Rectal smooth muscle tissue (tissue), 1 donor: ENCODE results near the gene HTRA2.

ENCODE experiments used
- H3K27ac ChIP-seq: one replicate; pipeline ENCODE4 v1.7.0; 2013; ENCODE audit warnings: low read depth, low read length, inconsistent platforms
- H3K27me3 ChIP-seq: one replicate; pipeline ENCODE4 v1.7.0; 2013; ENCODE audit warnings: low read length; ENCODE audit not compliant: control insufficient read depth, insufficient read depth
- H3K36me3 ChIP-seq: one replicate; pipeline ENCODE4 v1.7.0; 2013; ENCODE audit warnings: low read length; ENCODE audit not compliant: control insufficient read depth, insufficient read depth
- H3K4me1 ChIP-seq: one replicate; pipeline ENCODE4 v1.7.0; 2013; ENCODE audit warnings: low read length; ENCODE audit not compliant: control insufficient read depth, insufficient read depth
- H3K4me3 ChIP-seq: one replicate; pipeline ENCODE4 v1.7.0; 2013; ENCODE audit warnings: low read length
- H3K9ac ChIP-seq: one replicate; pipeline ENCODE4 v1.7.0; 2013; ENCODE audit warnings: low read length

The HTRA2 gene

GRCh38 chr2:74495440-74495839, 34.3 kb upstream of the HTRA2 start:
- Histone ChIP-seq H3K27ac (no peak overlapping the region), H3K36me3 (peaks cover 27% of the 10 kb centered on the region), H3K4me1 (peaks cover 8% of the 10 kb centered on the region), H3K4me3 (no peak overlapping the region), H3K27me3 (peaks cover 23% of the 10 kb centered on the region), H3K9ac (no peak overlapping the region)

DNA sequence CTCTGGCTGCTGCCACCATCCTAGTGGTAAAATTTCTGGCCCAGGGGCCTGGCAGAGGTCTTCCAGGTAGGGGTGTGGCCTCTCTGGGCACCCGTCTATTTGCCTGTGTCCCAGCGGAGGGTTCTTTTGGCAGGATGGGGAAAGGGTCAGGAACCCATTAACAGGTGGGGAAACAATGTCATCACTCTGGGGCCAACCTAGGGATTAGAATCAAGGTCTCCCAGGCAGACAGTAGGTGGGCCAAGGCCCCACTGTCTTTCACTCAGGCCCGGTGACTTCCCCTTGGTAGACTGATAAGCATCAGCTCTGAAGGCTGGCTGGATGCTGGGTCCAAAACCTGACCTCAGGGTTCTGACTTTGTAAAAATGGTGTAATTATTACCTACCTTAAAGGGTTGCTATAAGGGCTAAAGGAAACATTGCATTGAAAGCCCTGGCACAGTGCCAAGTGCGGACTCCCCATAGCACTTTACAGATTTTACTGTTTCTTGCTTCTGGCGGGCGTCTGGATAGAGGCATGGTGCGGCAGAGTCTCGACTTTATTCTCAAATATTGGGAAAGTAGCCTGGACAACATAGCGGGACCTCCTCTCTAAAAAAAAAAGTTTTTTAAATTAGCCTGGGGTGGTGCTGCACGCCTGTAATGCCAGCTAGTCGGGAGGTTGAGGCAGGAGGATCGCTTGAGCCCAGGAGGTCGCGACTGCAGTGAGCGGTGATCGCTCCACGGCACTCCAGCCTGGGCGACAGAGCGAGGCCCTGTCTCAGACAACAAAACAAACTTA, 32.5 kb upstream of the HTRA2 start:
- Histone ChIP-seq H3K4me1 (peaks cover 8% of the 10 kb centered on the region), H3K4me3 (peak overlapping the region; percentile 68), H3K9ac (no peak overlapping the region), H3K27me3 (peaks cover 26% of the 10 kb centered on the region), H3K27ac (no peak overlapping the region), H3K36me3 (peaks cover 14% of the 10 kb centered on the region)

- Histone ChIP-seq H3K27ac (no peak overlapping the region), H3K27me3 (peaks cover 27% of the 10 kb centered on the region), H3K4me1 (peaks cover 11% of the 10 kb centered on the region), H3K9ac (peak overlapping the region; percentile 36), H3K36me3 (peaks cover 8% of the 10 kb centered on the region), H3K4me3 (peak overlapping the region; percentile 68)
Observed at GRCh38 chr2:74497777-74498499, 31.8 kb upstream of the HTRA2 start.

DNA sequence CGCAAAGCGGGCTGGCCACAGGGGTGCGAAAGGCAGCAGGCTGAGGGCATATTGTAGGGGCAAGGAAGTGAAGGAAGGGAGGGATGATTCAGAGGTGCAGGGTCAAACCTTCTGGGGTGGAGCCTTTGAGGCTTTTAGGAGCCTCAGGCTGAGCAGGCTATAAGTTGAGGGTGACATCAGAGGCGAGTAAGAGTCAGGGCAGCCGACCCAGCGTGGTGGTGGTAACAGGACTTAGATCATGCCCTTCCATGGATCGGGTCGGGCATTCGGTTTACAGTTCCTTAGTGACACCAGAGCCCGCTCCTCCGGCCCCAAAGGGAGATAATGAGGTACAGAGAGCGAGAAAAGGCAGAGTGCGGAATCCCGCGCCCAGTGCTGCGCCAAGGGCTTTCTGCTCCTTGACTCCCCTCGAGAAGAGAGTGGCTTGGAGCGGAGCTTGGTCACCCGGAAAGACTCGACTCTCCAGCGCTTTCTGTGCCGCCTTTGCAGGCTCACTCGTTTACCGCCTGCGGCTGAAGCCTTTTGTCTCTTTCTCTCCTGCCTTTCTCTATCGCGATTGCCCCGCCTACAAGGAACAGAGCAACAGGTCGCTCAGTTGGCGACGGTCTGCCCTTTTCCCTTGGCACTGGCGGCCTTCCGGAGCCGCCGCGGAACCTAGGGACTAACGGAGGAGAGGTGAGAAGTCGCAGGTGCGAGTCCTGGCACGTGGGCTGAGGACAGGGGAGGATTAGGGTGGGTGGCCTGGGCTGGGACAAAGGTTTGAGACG, 31.1 kb upstream of the HTRA2 start:
- H3K27me3 ChIP-seq: peaks cover 27% of the 10 kb centered on the region
- peak overlapping the region; percentile 68 for H3K4me3 ChIP-seq
- no peak overlapping the region for H3K27ac ChIP-seq
- H3K9ac ChIP-seq: no peak overlapping the region
- peaks cover 5% of the 10 kb centered on the region for H3K36me3 ChIP-seq
- peaks cover 11% of the 10 kb centered on the region for H3K4me1 ChIP-seq

DNA sequence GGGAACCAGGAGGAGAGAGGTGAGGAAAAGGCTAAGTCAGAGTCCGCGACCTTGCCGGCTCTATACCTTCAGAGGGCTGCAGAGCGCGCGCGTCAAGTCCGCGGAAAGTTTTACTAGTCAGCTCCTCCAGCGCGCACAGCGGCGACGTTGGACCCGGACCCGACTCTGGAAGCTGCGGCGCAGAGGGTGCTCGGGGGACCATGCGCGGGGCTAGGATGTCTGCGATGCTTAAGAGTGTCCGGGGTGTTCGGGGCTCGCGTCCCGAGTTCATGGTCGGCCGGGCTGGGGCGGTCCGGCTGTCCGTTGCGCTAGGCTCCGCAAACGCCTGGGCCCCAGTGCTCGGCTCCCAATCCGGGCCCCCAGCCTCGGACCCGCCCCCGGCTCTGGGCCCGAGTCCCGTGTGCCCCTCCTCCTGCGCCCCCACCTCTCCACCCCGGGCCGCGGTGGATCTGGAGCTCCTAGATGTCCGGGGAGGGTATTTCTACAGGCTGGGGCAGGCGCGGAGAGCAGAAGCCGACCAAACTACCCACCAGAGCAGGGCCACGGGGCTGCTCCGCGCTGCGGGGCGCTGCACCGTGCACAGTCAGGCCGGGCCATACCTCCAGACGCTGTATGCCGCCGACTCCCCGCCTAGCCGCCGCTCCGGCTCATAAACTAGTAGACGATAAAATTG, 30.3 kb upstream of the HTRA2 start, which contains the start of gene LBX2:
Gene LBX2 (minus strand): TSS at position 337 of the 673 bp plus-strand sequence. CDS start 66 bp downstream, at position 271.
- peaks cover 11% of the 10 kb centered on the region for H3K4me1 ChIP-seq
- peak within 1 kb of the TSS; percentile 68 for H3K4me3 ChIP-seq
- H3K36me3 ChIP-seq: no peaks in the 10 kb centered on the region
- no peak within 1 kb of the TSS for H3K27ac ChIP-seq
- peaks cover 32% of the 10 kb centered on the region for H3K27me3 ChIP-seq
- H3K9ac ChIP-seq: no peak within 1 kb of the TSS

GRCh38 chr2:74499940-74500577, 29.7 kb upstream of the HTRA2 start:
- H3K9ac ChIP-seq: no peak overlapping the region
- H3K27ac ChIP-seq: no peak overlapping the region
- H3K4me3 ChIP-seq: no peak overlapping the region
- H3K4me1 ChIP-seq: peaks cover 11% of the 10 kb centered on the region
- no peaks in the 10 kb centered on the region for H3K36me3 ChIP-seq
- H3K27me3 ChIP-seq: peaks cover 32% of the 10 kb centered on the region

- Histone ChIP-seq H3K27me3 (peaks cover 32% of the 10 kb centered on the region), H3K36me3 (no peaks in the 10 kb centered on the region), H3K27ac (no peak overlapping the region), H3K9ac (no peak overlapping the region), H3K4me1 (peaks cover 11% of the 10 kb centered on the region), H3K4me3 (no peak overlapping the region)
Observed at GRCh38 chr2:74500578-74500946, 29.2 kb upstream of the HTRA2 start.

DNA sequence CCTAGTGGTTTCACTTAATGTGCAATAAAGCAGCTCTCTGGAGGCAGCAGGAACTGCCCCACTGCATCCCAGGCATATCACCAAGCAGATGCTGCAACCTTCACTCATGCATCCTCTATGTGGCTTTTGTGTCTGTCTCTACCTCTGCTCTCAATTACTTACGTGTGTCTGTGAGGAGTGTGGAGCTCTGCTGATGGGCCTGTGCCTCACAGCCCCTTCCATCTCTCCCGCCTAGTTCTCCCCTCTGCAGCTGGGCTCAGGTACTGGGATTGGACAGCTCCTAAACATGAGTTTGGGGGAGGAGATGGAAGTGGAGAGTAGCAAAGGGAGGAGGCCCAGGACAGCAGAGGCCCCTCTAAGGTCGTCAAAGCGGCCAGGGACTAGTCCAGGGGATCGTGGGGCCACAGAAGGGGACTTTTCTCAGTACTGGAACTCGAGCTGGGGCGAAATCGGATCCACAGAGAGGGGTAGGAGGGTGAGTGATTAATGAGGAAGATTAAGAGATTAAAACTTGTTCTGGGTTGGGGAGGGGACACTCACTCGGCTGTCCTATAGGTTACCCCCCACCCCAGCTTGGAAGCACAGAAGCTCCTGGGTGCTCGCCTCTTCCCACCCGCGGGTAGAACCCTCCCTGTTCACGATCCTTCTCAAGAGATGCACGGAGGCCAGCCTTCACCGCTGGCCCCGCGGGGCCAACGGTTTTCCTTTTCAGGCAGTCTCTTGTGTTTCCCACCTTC, 28.2 kb upstream of the HTRA2 start:
- Histone ChIP-seq H3K9ac (no peak overlapping the region), H3K27me3 (peaks cover 32% of the 10 kb centered on the region), H3K4me3 (peak overlapping the region; percentile 64), H3K36me3 (no peaks in the 10 kb centered on the region), H3K4me1 (peaks cover 15% of the 10 kb centered on the region), H3K27ac (no peak overlapping the region)

DNA sequence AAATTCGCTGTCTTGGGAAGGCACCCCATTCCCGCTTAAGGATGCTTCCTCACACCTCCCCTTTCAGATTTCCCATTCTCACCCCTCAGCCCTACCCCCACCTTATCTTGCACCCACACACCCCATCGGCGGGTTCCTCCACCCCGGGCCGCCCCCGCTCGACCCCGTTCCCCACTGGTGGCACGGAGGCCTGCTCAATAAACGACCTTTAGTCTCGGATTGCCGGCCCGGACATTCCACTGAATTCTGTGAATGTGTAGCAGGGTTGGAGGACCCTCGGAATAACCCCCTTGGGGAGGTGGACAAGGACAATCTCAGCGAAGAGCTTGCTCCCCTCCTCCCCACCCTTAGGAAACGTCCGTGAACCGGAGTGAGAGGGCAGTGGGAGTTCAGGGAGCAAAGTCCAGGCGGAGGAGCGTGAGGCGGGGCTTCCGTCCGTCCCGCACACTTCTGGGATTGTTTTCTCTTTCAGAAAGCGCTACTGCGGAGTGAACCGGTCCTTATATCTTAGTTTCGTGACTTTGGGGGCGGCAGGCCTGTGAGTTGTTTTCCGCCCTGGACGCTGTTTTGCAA, 27.5 kb upstream of the HTRA2 start:
- peaks cover 20% of the 10 kb centered on the region for H3K4me1 ChIP-seq
- H3K27ac ChIP-seq: no peak overlapping the region
- H3K4me3 ChIP-seq: peak overlapping the region; percentile 64
- H3K36me3 ChIP-seq: no peaks in the 10 kb centered on the region
- H3K27me3 ChIP-seq: peaks cover 32% of the 10 kb centered on the region
- peak overlapping the region; percentile 16 for H3K9ac ChIP-seq

DNA sequence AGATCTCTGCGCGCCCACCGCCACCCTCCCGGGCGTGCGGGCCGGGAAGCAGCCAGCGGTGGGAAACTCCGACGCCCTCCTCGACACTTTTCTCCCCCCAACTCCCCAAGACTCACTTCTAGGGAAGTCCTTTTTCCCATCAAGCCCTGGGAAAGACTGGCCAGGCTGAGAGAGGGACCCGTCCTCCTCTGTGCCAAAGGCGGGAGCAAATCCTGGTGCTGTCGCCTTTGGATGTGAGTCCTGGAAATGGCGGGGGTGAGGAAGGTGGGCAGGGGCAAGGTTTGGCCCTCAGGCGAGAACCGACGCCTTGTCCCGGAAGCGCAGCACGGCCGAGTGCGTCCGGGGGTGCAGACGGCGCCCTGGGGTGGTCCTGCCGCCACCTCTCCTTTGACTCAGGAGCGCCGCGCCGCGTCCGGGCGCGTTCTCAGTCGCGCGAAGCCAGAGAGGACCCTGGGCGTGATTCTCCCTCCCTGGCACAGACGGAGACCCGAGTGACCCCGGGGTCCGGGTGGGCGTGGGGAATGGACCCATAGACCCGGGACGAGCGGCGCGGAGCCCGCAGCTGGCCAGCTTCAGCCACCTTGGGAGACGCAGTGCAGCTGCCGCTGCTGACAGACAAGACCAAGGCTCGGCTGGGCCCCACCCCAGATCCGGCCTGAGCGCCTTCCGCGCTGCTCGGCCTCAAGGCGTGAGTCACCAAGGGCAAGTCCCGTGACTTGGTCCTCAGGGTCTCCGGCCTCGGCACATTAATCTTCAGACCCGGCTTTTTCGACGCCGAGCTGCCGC, 26.8 kb upstream of the HTRA2 start:
- Histone ChIP-seq H3K4me1 (peaks cover 17% of the 10 kb centered on the region), H3K4me3 (peak overlapping the region; percentile 64), H3K9ac (peak overlapping the region; percentile 16), H3K27me3 (peaks cover 28% of the 10 kb centered on the region), H3K36me3 (no peaks in the 10 kb centered on the region), H3K27ac (peak overlapping the region; percentile 54)
